HEK293 (cell line): ENCODE data around the gene PRPF19.

Experiments used
- ATF2 ChIP-seq: fragments of 450-650 bp; formaldehyde crosslinking; IDR thresholded peaks from 2 replicates; pipeline ENCODE4 v1.5.1; 2016; ENCODE audit warnings: missing biosample characterization, missing genetic modification characterization, low read depth
- CTCF ChIP-seq: fragments of 450-650 bp; formaldehyde crosslinking; IDR thresholded peaks from 2 replicates; pipeline ENCODE4 v1.5.1; 2016; ENCODE audit warnings: missing biosample characterization, missing genetic modification characterization
- ZBTB11 ChIP-seq: fragments of 450-650 bp; formaldehyde crosslinking; conservative IDR thresholded peaks from 2 replicates; pipeline ENCODE4 v1.5.1; 2016; ENCODE audit warnings: low read depth, missing biosample characterization, missing genetic modification characterization
- ZFP3 ChIP-seq: fragments of 450-650 bp; formaldehyde crosslinking; IDR thresholded peaks from 2 replicates; pipeline ENCODE4 v1.5.1; 2016; ENCODE audit warnings: low read depth, missing biosample characterization, missing genetic modification characterization
- ZNF140 ChIP-seq: fragments of 450-650 bp; formaldehyde crosslinking; IDR thresholded peaks from 2 replicates; pipeline ENCODE4 v1.5.1; 2016; ENCODE audit warnings: missing biosample characterization, missing genetic modification characterization
- ZNF426 ChIP-seq: fragments of 450-650 bp; formaldehyde crosslinking; IDR thresholded peaks from 2 replicates; pipeline ENCODE4 v1.5.1; 2017; ENCODE audit warnings: missing biosample characterization, missing genetic modification characterization, mild to moderate bottlenecking, inconsistent platforms, moderate library complexity
- ZNF76 ChIP-seq: fragments of 450-650 bp; formaldehyde crosslinking; IDR thresholded peaks from 2 replicates; pipeline ENCODE4; 2016; ENCODE audit warnings: low read depth, missing biosample characterization, missing genetic modification characterization, borderline replicate concordance
- ZNF776 ChIP-seq: fragments of 450-650 bp; formaldehyde crosslinking; IDR thresholded peaks from 2 replicates; pipeline ENCODE4 v1.5.0; 2017; ENCODE audit warnings: missing biosample characterization, missing genetic modification characterization, borderline replicate concordance
- ZXDB ChIP-seq: fragments of 450-650 bp; formaldehyde crosslinking; IDR thresholded peaks from 2 replicates; pipeline ENCODE4 v1.5.1; 2016; ENCODE audit warnings: missing biosample characterization, missing genetic modification characterization
- TF ChIP-seq, protein P1 (sequence below): fragments of 450-650 bp; formaldehyde crosslinking; IDR thresholded peaks from 2 replicates; pipeline ENCODE4 v1.5.1; 2017; ENCODE audit warnings: missing biosample characterization, mild to moderate bottlenecking, missing genetic modification characterization, moderate library complexity
- TF ChIP-seq, protein P2 (sequence below): IDR thresholded peaks from 2 replicates; pipeline ENCODE4 v1.6.1; 2011; ENCODE audit warnings: mild to moderate bottlenecking, low read depth, low read length, borderline replicate concordance
- TF ChIP-seq, protein P3 (sequence below): sonication (generic); formaldehyde crosslinking; IDR thresholded peaks from 2 replicates; pipeline ENCODE4 v1.8.1; 2022; ENCODE audit warnings: mild to moderate bottlenecking, moderate library complexity, missing genetic modification reagents

DNA sequence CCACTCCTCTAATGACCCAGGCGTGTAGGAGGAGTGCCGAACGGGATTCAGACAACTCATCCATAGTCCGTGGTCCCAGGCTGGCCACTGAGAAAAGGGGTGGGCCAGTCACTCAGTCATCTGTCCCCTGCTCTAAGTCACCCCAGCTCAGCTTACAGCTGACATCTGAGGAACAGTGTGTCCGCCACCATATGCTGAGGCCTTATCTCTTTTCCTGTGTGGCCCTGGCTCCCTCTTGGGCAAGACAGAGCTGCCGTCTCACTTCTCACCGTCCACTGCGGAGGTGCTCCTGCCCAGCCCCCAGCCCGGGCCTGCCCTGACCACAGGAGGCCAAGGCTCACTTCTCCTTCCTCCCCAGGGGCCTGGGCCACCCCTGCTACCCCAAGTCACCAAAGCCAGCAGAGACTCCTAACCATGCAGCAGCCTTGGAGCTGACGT, 57.7 kb downstream of the PRPF19 start:
- TF ChIP-seq ZFP3 (tag by site-specific recombination) (no peak), ZXDB (tag by site-specific recombination) (no peak), ZNF776 (tag by site-specific recombination) (no peak), ZBTB11 (no peak), ZNF426 (tag by site-specific recombination) (no peak), CTCF (no peak), ZNF140 (tag by site-specific recombination) (no peak), ZNF76 (tag by site-specific recombination) (no peak), ATF2 (no peak)
- TF ChIP-seq, protein P1, sequence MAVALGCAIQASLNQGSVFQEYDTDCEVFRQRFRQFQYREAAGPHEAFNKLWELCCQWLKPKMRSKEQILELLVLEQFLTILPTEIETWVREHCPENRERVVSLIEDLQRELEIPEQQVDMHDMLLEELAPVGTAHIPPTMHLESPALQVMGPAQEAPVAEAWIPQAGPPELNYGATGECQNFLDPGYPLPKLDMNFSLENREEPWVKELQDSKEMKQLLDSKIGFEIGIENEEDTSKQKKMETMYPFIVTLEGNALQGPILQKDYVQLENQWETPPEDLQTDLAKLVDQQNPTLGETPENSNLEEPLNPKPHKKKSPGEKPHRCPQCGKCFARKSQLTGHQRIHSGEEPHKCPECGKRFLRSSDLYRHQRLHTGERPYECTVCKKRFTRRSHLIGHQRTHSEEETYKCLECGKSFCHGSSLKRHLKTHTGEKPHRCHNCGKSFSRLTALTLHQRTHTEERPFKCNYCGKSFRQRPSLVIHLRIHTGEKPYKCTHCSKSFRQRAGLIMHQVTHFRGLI, result no peak
- TF ChIP-seq, protein P2, sequence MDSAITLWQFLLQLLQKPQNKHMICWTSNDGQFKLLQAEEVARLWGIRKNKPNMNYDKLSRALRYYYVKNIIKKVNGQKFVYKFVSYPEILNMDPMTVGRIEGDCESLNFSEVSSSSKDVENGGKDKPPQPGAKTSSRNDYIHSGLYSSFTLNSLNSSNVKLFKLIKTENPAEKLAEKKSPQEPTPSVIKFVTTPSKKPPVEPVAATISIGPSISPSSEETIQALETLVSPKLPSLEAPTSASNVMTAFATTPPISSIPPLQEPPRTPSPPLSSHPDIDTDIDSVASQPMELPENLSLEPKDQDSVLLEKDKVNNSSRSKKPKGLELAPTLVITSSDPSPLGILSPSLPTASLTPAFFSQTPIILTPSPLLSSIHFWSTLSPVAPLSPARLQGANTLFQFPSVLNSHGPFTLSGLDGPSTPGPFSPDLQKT, result no peak
- TF ChIP-seq, protein P3, sequence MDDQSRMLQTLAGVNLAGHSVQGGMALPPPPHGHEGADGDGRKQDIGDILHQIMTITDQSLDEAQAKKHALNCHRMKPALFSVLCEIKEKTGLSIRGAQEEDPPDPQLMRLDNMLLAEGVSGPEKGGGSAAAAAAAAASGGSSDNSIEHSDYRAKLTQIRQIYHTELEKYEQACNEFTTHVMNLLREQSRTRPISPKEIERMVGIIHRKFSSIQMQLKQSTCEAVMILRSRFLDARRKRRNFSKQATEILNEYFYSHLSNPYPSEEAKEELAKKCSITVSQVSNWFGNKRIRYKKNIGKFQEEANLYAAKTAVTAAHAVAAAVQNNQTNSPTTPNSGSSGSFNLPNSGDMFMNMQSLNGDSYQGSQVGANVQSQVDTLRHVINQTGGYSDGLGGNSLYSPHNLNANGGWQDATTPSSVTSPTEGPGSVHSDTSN, result no peak
